CD14-positive monocyte (primary cell): ENCODE measurements around the gene DHRS7B. TPM values are rescaled to one million over a fixed set of nuclear protein-coding genes. Genes with fewer than 3 reads are reported as not detected.

Source experiments
- DNase-seq, 3 donors: peaks; one replicate each; pipeline ENCODE4 v3.0.0-alpha.2; 2011 to 2022
- H2AFZ ChIP-seq: 2 replicates; pipeline ENCODE4 v1.6.0; 2012; ENCODE audit warnings: mild to moderate bottlenecking, low read depth, low read length, inconsistent platforms; ENCODE audit not compliant: insufficient read depth, poor library complexity, severe bottlenecking
- H3K27ac ChIP-seq, 2 donors: 1 replicate in 1 of 2; 2 replicates in 1 of 2; pipeline ENCODE4 v1.5.1; 2012 to 2013; ENCODE audit warnings: low read length in 2 of 2, control low read depth in 1 of 2, inconsistent platforms in 1 of 2, low read depth in 1 of 2, mild to moderate bottlenecking in 1 of 2
- H3K27me3 ChIP-seq, 2 donors: one replicate each; pipeline versions ENCODE4 v1.6.0 to v1.6.1; 2011 to 2013; ENCODE audit warnings: low read length in 2 of 2; ENCODE audit not compliant: control insufficient read depth in 2 of 2, insufficient read depth in 2 of 2
- H3K36me3 ChIP-seq, 2 donors: replicated peaks in 1 of 2; 1 replicate in 1 of 2; 2 replicates in 1 of 2; pipeline versions ENCODE4 v1.5.1 to v1.6.1; 2012 to 2013; ENCODE audit warnings: low read length in 2 of 2, control low read depth in 1 of 2, inconsistent platforms in 1 of 2, mild to moderate bottlenecking in 1 of 2; ENCODE audit not compliant: insufficient read depth in 2 of 2, control insufficient read depth in 1 of 2
- H3K4me1 ChIP-seq, 2 donors: 1 replicate in 1 of 2; 2 replicates in 1 of 2; pipeline versions ENCODE4 v1.5.1 to v1.6.1; 2012 to 2013; ENCODE audit warnings: low read length in 2 of 2, control low read depth in 1 of 2, inconsistent platforms in 1 of 2, mild to moderate bottlenecking in 1 of 2, moderate library complexity in 1 of 2; ENCODE audit not compliant: insufficient read depth in 2 of 2, control insufficient read depth in 1 of 2
- H3K4me2 ChIP-seq: replicated peaks from 2 replicates; pipeline ENCODE3; 2012; ENCODE audit warnings: low read length, moderate library complexity, mild to moderate bottlenecking; ENCODE audit not compliant: poor library complexity, severe bottlenecking; ENCODE audit errors: extremely low read depth
- H3K4me3 ChIP-seq, 3 experiments: fragments of 200-600 bp in 1 of 3; sonication (generic) in 1 of 3; replicated peaks in 1 of 3; 1 replicate in 2 of 3; 2 replicates in 1 of 3; pipeline ENCODE4 v1.5.1; 2011 to 2013; ENCODE audit warnings: low read length in 3 of 3, mild to moderate bottlenecking in 3 of 3, control low read depth in 2 of 3, low read depth in 2 of 3, inconsistent platforms in 1 of 3, moderate library complexity in 1 of 3
- H3K79me2 ChIP-seq: 2 replicates; pipeline ENCODE4 v1.6.0; 2012; ENCODE audit warnings: mild to moderate bottlenecking, control low read depth, inconsistent platforms, low read length, moderate library complexity; ENCODE audit not compliant: insufficient read depth
- H3K9ac ChIP-seq: 2 replicates; pipeline ENCODE4 v1.6.0; 2017; ENCODE audit warnings: low read length, mild to moderate bottlenecking; ENCODE audit not compliant: insufficient read depth, poor library complexity, severe bottlenecking
- H3K9me3 ChIP-seq, 2 donors: replicated peaks in 1 of 2; 1 replicate in 1 of 2; 2 replicates in 1 of 2; pipeline versions ENCODE4 v1.5.1 to v1.6.1; 2012 to 2013; ENCODE audit warnings: low read length in 2 of 2, control low read depth in 1 of 2; ENCODE audit not compliant: control insufficient read depth in 1 of 2, insufficient read depth in 1 of 2
- H4K20me1 ChIP-seq: 2 replicates; pipeline ENCODE4 v1.6.0; 2012; ENCODE audit warnings: mild to moderate bottlenecking, low read length, control low read depth, moderate library complexity; ENCODE audit not compliant: insufficient read depth
- H3K27ac Mint-ChIP-seq, 7 donors: one replicate each; pipeline ENCODE4 v1.8.0; 2020; ENCODE audit warnings: mild to moderate bottlenecking in 7 of 7, mixed read lengths in 7 of 7, moderate library complexity in 6 of 7, inconsistent platforms in 2 of 7
- H3K27me3 Mint-ChIP-seq, 3 donors: one replicate each; pipeline ENCODE4 v1.8.0; 2021 to 2022; ENCODE audit warnings: low read depth in 3 of 3, mild to moderate bottlenecking in 3 of 3, mixed read lengths in 3 of 3, moderate library complexity in 3 of 3, inconsistent platforms in 1 of 3
- H3K36me3 Mint-ChIP-seq, 2 donors: one replicate each; pipeline ENCODE4 v1.8.0; 2020; ENCODE audit warnings: mixed read lengths in 2 of 2, inconsistent platforms in 1 of 2, mild to moderate bottlenecking in 1 of 2
- H3K4me1 Mint-ChIP-seq: one replicate; pipeline ENCODE4 v1.8.0; 2020; ENCODE audit warnings: mild to moderate bottlenecking, mixed read lengths
- H3K4me3 Mint-ChIP-seq, 2 donors: one replicate each; pipeline ENCODE4 v1.8.0; 2020; ENCODE audit warnings: mild to moderate bottlenecking in 2 of 2, mixed read lengths in 2 of 2, moderate library complexity in 1 of 2
- H3K9me3 Mint-ChIP-seq, 7 donors: one replicate each; pipeline ENCODE4 v1.8.0; 2020 to 2022; ENCODE audit warnings: mixed read lengths in 7 of 7, mild to moderate bottlenecking in 6 of 7, moderate library complexity in 6 of 7, inconsistent platforms in 2 of 7
- CTCF ChIP-seq: fragments of 200-600 bp; IDR thresholded peaks from one replicate; pipeline ENCODE4 v1.8.0; 2022; ENCODE audit warnings: antibody characterized with exemption, mild to moderate bottlenecking
- WGBS: methylation state at CpG from one replicate; pipeline ENCODE4 v1.1.5; 2013; ENCODE audit warnings: missing lambda C conversion rate; ENCODE audit not compliant: insufficient coverage; 5-methylcytosine and 5-hydroxymethylcytosine counted together
- intact Hi-C, 2 donors: fragments of 100-400 bp; cut with micrococcal nuclease; formaldehyde crosslinking; loops; one replicate each; pipeline versions ENCODE4 v1.15.0 to v1.15.1; 2023
- polyA plus RNA-seq, 3 donors: library from polyadenylated mRNA; depleted of rRNA in 1 of 3; unstranded in 2 of 3; stranded (reverse) in 1 of 3; fragments of 300-500 nt in 2 of 3; fragments of >200 nt in 1 of 3; fragmentation: Illumina TruSeq in 2 of 3; gene quantifications; 1 replicate in 2 of 3; 2 replicates in 1 of 3; pipeline ENCODE4 v1.2.3, GENCODE V29; 2012 to 2021

The DHRS7B gene
- polyA plus RNA-seq, 3 donors: 23.2 to 37.8 (median 33.9) TPM

GRCh38 chr17:21078016-21078780 lies 48.6 kb upstream of the DHRS7B start:
- H3K27me3 ChIP-seq: no peaks in the 10 kb centered on the region
- Mint-ChIP-seq H3K4me3 (no peak overlapping the region), H3K27me3 (peaks cover 5 to 16% (median 10%) of the 10 kb centered on the region in 3 donors), H3K27ac (no peak overlapping the region), H3K36me3 (no peaks in the 10 kb centered on the region), H3K9me3 (peaks cover 2 to 8% (median 5%) of the 10 kb centered on the region in 7 donors), H3K4me1 (no peaks in the 10 kb centered on the region)
- H3K4me2 ChIP-seq: no peak overlapping the region
- H2AFZ ChIP-seq: no peak overlapping the region
- no peak for DNase-seq
- no peak for TF ChIP-seq CTCF
- H3K36me3 ChIP-seq: no peaks in the 10 kb centered on the region
- no peak overlapping the region for H3K27ac ChIP-seq
- intact Hi-C loops: no loop called here
- no peak overlapping the region for H3K4me3 ChIP-seq
- no peaks in the 10 kb centered on the region for H3K4me1 ChIP-seq
- 35% methylated on average over 10 of the region's 11 CpGs for WGBS
- no peaks in the 10 kb centered on the region for H4K20me1 ChIP-seq
- H3K9me3 ChIP-seq: peaks cover 0 to 5% of the 10 kb centered on the region in 2 donors
- no peak overlapping the region for H3K9ac ChIP-seq
- no peaks in the 10 kb centered on the region for H3K79me2 ChIP-seq

GRCh38 chr17:21079196-21079595 lies 47.6 kb upstream of the DHRS7B start:
- no peaks in the 10 kb centered on the region for H3K36me3 Mint-ChIP-seq
- Histone ChIP-seq H3K4me3 (no peak overlapping the region), H3K9me3 (peaks cover 0 to 5% of the 10 kb centered on the region in 2 donors), H3K27ac (no peak overlapping the region), H3K36me3 (no peaks in the 10 kb centered on the region), H3K79me2 (no peaks in the 10 kb centered on the region), H3K27me3 (no peaks in the 10 kb centered on the region), H2AFZ (no peak overlapping the region), H4K20me1 (no peaks in the 10 kb centered on the region), H3K9ac (no peak overlapping the region), H3K4me1 (no peaks in the 10 kb centered on the region), H3K4me2 (no peak overlapping the region)
- H3K4me3 Mint-ChIP-seq: no peak overlapping the region
- H3K4me1 Mint-ChIP-seq: no peaks in the 10 kb centered on the region
- no peak for TF ChIP-seq CTCF
- no peak for DNase-seq
- no peak overlapping the region for H3K27ac Mint-ChIP-seq
- H3K9me3 Mint-ChIP-seq: peaks cover 2 to 8% (median 5%) of the 10 kb centered on the region in 7 donors
- 88% methylated on average over 4 of the region's 7 CpGs for WGBS
- H3K27me3 Mint-ChIP-seq: peaks cover 5 to 16% (median 14%) of the 10 kb centered on the region in 3 donors
- intact Hi-C loops: no loop called here
